H1 (cell line): ENCODE data around the gene CAMKK2. TPM values are rescaled to one million over a fixed set of nuclear protein-coding genes. Genes with fewer than 3 reads are reported as not detected.

Experiments
- CTCF ChIA-PET: fragments of 300-600 bp; sonication (Branson Sonifier 250); formaldehyde crosslinking; loops from one replicate; lab custom pipeline; 2021; ENCODE audit not compliant: partially characterized antibody; lab: Charles Lee
- POLR2A ChIA-PET: fragments of 300-600 bp; sonication (Branson Sonifier 250); formaldehyde crosslinking; loops from one replicate; lab custom pipeline; 2021; ENCODE audit warnings: inconsistent platforms; ENCODE audit not compliant: partially characterized antibody; lab: Charles Lee
- DNase-seq, 2 experiments: peaks; one replicate each; pipeline versions ENCODE4 v3.0.0 to v3.0.0-alpha.2; 2010 to 2022; ENCODE audit warnings: low spot score in 2 of 2, low read depth in 1 of 2, mixed read lengths in 1 of 2
- FAIRE-seq: peaks from 2 replicates; lab custom pipeline; 2011; peaks lifted over from hg19 to GRCh38; lab: Jason Lieb, UNC
- H2AFZ ChIP-seq: 2 replicates; pipeline ENCODE4 v1.8.1; 2012; ENCODE audit warnings: low read length, inconsistent platforms
- H2AK5ac ChIP-seq: 2 replicates; pipeline ENCODE4 v1.6.1; 2013; ENCODE audit warnings: low read depth, low read length
- H2BK120ac ChIP-seq: replicated peaks from 2 replicates; pipeline ENCODE3; 2013; ENCODE audit warnings: low read depth, low read length, inconsistent platforms
- H2BK12ac ChIP-seq: 2 replicates; pipeline ENCODE4 v1.6.1; 2013; ENCODE audit warnings: low read depth, low read length
- H2BK15ac ChIP-seq: 2 replicates; pipeline ENCODE4 v1.6.1; 2013; ENCODE audit warnings: low read length
- H2BK20ac ChIP-seq: 2 replicates; pipeline ENCODE4 v1.6.1; 2013; ENCODE audit warnings: low read length
- H2BK5ac ChIP-seq: 2 replicates; pipeline ENCODE4 v1.6.1; 2013; ENCODE audit warnings: low read depth, low read length
- H3K14ac ChIP-seq: 2 replicates; pipeline ENCODE4 v1.6.1; 2013; ENCODE audit warnings: inconsistent platforms; ENCODE audit not compliant: insufficient read length
- H3K18ac ChIP-seq: 2 replicates; pipeline ENCODE4 v1.6.1; 2013; ENCODE audit warnings: low read length; ENCODE audit errors: extremely low read depth
- H3K23ac ChIP-seq: 2 replicates; pipeline ENCODE4 v1.6.1; 2013; ENCODE audit warnings: inconsistent platforms; ENCODE audit not compliant: insufficient read length
- H3K23me2 ChIP-seq: 2 replicates; pipeline ENCODE4 v1.6.1; 2013; ENCODE audit warnings: low read depth, low read length
- H3K27ac ChIP-seq: 2 replicates; pipeline ENCODE4 v1.6.1; 2011; ENCODE audit warnings: low read depth, low read length, inconsistent platforms
- H3K27me3 ChIP-seq, 4 experiments: replicated peaks in 1 of 4; 1 replicate in 1 of 4; 2 replicates in 3 of 4; pipeline versions ENCODE4 v1.6.1 to v1.8.1; 2011 to 2013; ENCODE audit warnings: low read length in 3 of 4, mild to moderate bottlenecking in 3 of 4, inconsistent platforms in 2 of 4, mixed read lengths in 2 of 4, moderate library complexity in 1 of 4; ENCODE audit not compliant: control insufficient read depth in 3 of 4, insufficient read depth in 3 of 4; ENCODE audit errors: extremely low read depth in 1 of 4
- H3K36me3 ChIP-seq, 4 experiments: 2 replicates each; pipeline versions ENCODE4 v1.6.1 to v1.8.1; 2011 to 2013; ENCODE audit warnings: mild to moderate bottlenecking in 4 of 4, low read length in 3 of 4, moderate library complexity in 2 of 4, control low read depth in 1 of 4, inconsistent platforms in 1 of 4; ENCODE audit not compliant: insufficient read depth in 4 of 4, control insufficient read depth in 2 of 4
- H3K4ac ChIP-seq: replicated peaks from 2 replicates; pipeline ENCODE3; 2013; ENCODE audit warnings: low read length, low read depth, mixed read lengths, inconsistent platforms; ENCODE audit not compliant: insufficient read length
- H3K4me1 ChIP-seq, 4 experiments: replicated peaks in 1 of 4; 1 replicate in 1 of 4; 2 replicates in 3 of 4; pipeline versions ENCODE4 v1.6.1 to v1.8.1; 2011 to 2013; ENCODE audit warnings: low read length in 3 of 4, inconsistent platforms in 2 of 4, mixed read lengths in 1 of 4; ENCODE audit not compliant: insufficient read depth in 4 of 4, control insufficient read depth in 3 of 4
- H3K4me2 ChIP-seq, 2 experiments: 2 replicates each; pipeline versions ENCODE4 v1.6.1 to v1.8.1; 2011 to 2013; ENCODE audit warnings: low read depth in 2 of 2, low read length in 2 of 2, control low read depth in 1 of 2, inconsistent platforms in 1 of 2, mild to moderate bottlenecking in 1 of 2; ENCODE audit not compliant: insufficient read depth in 1 of 2
- H3K4me3 ChIP-seq, 4 experiments: fragments of 200-600, 300-600 bp in 1 of 4; sonication (generic), shearing (Covaris generic), sonication (Bioruptor Twin) in 1 of 4; 2 replicates each; pipeline versions ENCODE4 v1.5.1 to v1.8.1; 2011 to 2016; ENCODE audit warnings: low read length in 4 of 4, low read depth in 3 of 4, control low read depth in 2 of 4, inconsistent platforms in 2 of 4, mild to moderate bottlenecking in 2 of 4, mixed read lengths in 1 of 4, moderate library complexity in 1 of 4; ENCODE audit not compliant: insufficient read depth in 2 of 4; ENCODE audit errors: extremely low read depth in 1 of 4
- H3K56ac ChIP-seq: replicated peaks from 2 replicates; pipeline ENCODE3; 2013; ENCODE audit warnings: low read depth, mild to moderate bottlenecking, mixed read lengths, low read length, inconsistent platforms; ENCODE audit not compliant: insufficient read length
- H3K79me1 ChIP-seq: 2 replicates; pipeline ENCODE4 v1.6.1; 2013; ENCODE audit warnings: low read depth, low read length, control low read depth
- H3K79me2 ChIP-seq, 2 experiments: 2 replicates each; pipeline versions ENCODE4 v1.6.1 to v1.8.1; 2012 to 2013; ENCODE audit warnings: low read length in 2 of 2, mild to moderate bottlenecking in 2 of 2, inconsistent platforms in 1 of 2; ENCODE audit not compliant: insufficient read depth in 2 of 2, control insufficient read depth in 1 of 2
- H3K9ac ChIP-seq, 4 experiments: replicated peaks in 1 of 4; 1 replicate in 1 of 4; 2 replicates in 3 of 4; pipeline versions ENCODE4 v1.6.1 to v1.8.1; 2011 to 2013; ENCODE audit warnings: low read depth in 3 of 4, low read length in 3 of 4, control low read depth in 2 of 4, mild to moderate bottlenecking in 2 of 4, moderate library complexity in 2 of 4, inconsistent platforms in 1 of 4; ENCODE audit errors: extremely low read depth in 1 of 4
- H3K9me3 ChIP-seq, 2 experiments: 2 replicates each; pipeline versions ENCODE4 v1.6.1 to v1.8.1; 2012 to 2013; ENCODE audit warnings: mild to moderate bottlenecking in 2 of 2, moderate library complexity in 2 of 2, control low read depth in 1 of 2, inconsistent platforms in 1 of 2, low read depth in 1 of 2, low read length in 1 of 2, mixed read lengths in 1 of 2; ENCODE audit not compliant: insufficient read depth in 2 of 2
- H4K20me1 ChIP-seq, 2 experiments: replicated peaks in 1 of 2; 2 replicates each; pipeline versions ENCODE3 to v1.8.1; 2011 to 2013; ENCODE audit warnings: inconsistent platforms in 2 of 2, low read length in 2 of 2, mild to moderate bottlenecking in 1 of 2; ENCODE audit not compliant: insufficient read depth in 2 of 2, control insufficient read depth in 1 of 2
- H4K5ac ChIP-seq: 2 replicates; pipeline ENCODE4 v1.6.1; 2013; ENCODE audit warnings: low read length, low read depth, mixed read lengths, inconsistent platforms; ENCODE audit not compliant: insufficient read length
- H4K8ac ChIP-seq: 2 replicates; pipeline ENCODE4 v1.8.0; 2013; ENCODE audit warnings: mild to moderate bottlenecking, moderate library complexity, low read length, inconsistent platforms; ENCODE audit not compliant: insufficient read depth; ENCODE audit errors: extremely low read depth
- H4K91ac ChIP-seq: replicated peaks from 2 replicates; pipeline ENCODE3; 2013; ENCODE audit warnings: low read length, mixed read lengths, inconsistent platforms; ENCODE audit not compliant: insufficient read length
- PHF8 ChIP-seq: fragments of 200-600 bp; sonication (generic); conservative IDR thresholded peaks from 2 replicates; pipeline ENCODE4 v1.7.1; 2012; ENCODE audit warnings: low read depth, mild to moderate bottlenecking, inconsistent platforms, low read length, moderate library complexity
- TAF7 ChIP-seq: optimal IDR thresholded peaks from 2 replicates; pipeline ENCODE3; 2011; ENCODE audit warnings: low read depth, mild to moderate bottlenecking, inconsistent platforms, low read length, moderate library complexity, borderline replicate concordance
- WGBS, 2 experiments: shearing (Covaris generic) in 1 of 2; methylation state at CpG; one replicate each; pipeline versions ENCODE4 v1.1.6 to v1.1.7; 2013 to 2015; ENCODE audit warnings: low lambda C conversion rate in 2 of 2, mixed read lengths in 2 of 2, inconsistent platforms in 1 of 2, low coverage in 1 of 2, missing lambda C conversion rate in 1 of 2; ENCODE audit not compliant: insufficient replicate concordance in 2 of 2, insufficient coverage in 1 of 2, insufficient read length in 1 of 2; ENCODE audit errors: extremely low coverage in 1 of 2, missing lambda C conversion rate in 1 of 2; 5-methylcytosine and 5-hydroxymethylcytosine counted together
- polyA plus RNA-seq, 7 experiments: library from polyadenylated mRNA; depleted of rRNA in 3 of 7; stranded (reverse) in 5 of 7; unstranded in 2 of 7; fragments of >200 nt in 5 of 7; fragments of 200-250 nt in 2 of 7; gene quantifications; 1 replicate in 5 of 7; 2 replicates in 1 of 7; 4 replicates in 1 of 7; pipeline versions ENCODE4 v1.2.1 to v1.2.3, GENCODE V29; 2011 to 2013; ENCODE audit warnings: missing spikeins in 2 of 7, mixed read lengths in 2 of 7
- total RNA-seq: library from RNA; stranded (reverse); fragmentation: NEBNext Ultra II Directional; extraction: Animal tissue kit (Norgen Biotek cat#: 25700); gene quantifications from 2 replicates; pipeline ENCODE4 v1.2.1, GENCODE V29; 2021

Gene CAMKK2
- total and polyA plus RNA-seq, 2 of the 8 experiments (the other 6 are each of a cell fraction or from before 2014, with no cell fraction given): 29.6 to 30.6 TPM

DNA sequence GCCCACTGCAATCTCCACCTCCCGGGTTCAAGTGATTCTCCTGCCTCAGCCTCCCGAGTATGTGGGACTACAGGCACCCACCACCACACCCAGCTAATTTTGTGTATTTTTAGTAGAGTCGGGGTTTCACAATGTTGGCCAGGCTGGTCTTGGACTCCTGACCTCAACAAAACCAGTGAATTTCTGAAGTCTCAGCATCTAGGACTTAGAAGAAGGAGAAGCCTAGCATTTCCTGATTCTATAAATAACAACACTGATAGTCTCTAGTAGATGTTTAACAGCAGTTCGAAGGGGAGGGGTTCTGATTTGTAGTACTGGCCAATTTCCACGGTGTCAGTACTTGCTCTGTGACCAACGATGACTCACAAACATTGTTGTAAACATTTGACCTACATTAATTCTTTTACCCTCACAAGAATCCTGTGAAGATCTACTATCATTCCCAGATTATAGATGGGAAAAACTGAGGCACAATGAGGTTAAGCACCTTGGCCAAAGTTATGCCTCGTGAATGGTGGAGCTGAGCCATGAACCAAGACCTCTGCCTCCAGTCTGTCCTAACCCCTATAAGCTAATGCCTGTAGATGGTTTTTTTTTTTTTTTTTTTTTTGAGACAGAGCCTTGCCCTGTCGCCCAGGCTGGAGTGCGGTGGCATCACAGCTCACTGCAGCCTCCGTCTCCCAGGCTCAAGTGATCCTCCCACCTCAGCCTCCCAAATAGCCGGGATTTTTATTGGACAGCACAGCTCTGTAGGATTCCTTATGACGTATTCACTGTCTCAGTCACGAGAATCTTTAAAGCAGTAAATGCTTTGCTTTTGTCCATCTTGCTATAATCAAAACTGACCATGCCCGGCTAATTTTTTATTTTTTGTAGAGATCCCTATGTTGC, 81.4 kb downstream of the CAMKK2 start:
- H4K8ac ChIP-seq: no peak overlapping the region
- no peak overlapping the region for H2AFZ ChIP-seq
- POLR2A ChIA-PET: interaction anchor here (2.0 kb wide), 1 partner anchor 9 kb away, joined by 12 read pairs; no protein-coding TSS in a partner anchor
- H3K27ac ChIP-seq: no peak overlapping the region
- H3K4ac ChIP-seq: no peak overlapping the region
- 88% methylated on average over 11 of the region's 14 CpGs; no CpG with 5 or more reads in 1 of the 2 experiments for WGBS, 2 experiments
- no peak overlapping the region for H3K56ac ChIP-seq
- H4K91ac ChIP-seq: no peak overlapping the region
- H3K36me3 ChIP-seq: no peaks in the 10 kb centered on the region
- H3K23ac ChIP-seq: no peak overlapping the region
- H3K27me3 ChIP-seq: no peaks in the 10 kb centered on the region
- no peak overlapping the region for H4K5ac ChIP-seq
- no peak overlapping the region for H2BK12ac ChIP-seq
- H3K9ac ChIP-seq: no peak overlapping the region
- no peak overlapping the region for H3K4me2 ChIP-seq
- DNase-seq (no peak), FAIRE-seq (no peak)
- no peaks in the 10 kb centered on the region for H3K79me1 ChIP-seq
- no peak overlapping the region for H2BK15ac ChIP-seq
- H3K79me2 ChIP-seq: no peaks in the 10 kb centered on the region
- CTCF ChIA-PET: interaction anchor here (1.1 to 1.7 kb wide), 2 partner anchors 25 to 154 kb away, joined by 4 to 6 read pairs; no protein-coding TSS in a partner anchor
- peaks cover 6% of the 10 kb centered on the region; the same call in 1 of the 2 replicates for H3K23me2 ChIP-seq
- no peaks in the 10 kb centered on the region for H3K9me3 ChIP-seq
- peaks cover 0 to 4% (median 0%) of the 10 kb centered on the region in 4 experiments; a peak in 3 of 7 replicates for H3K4me1 ChIP-seq
- H2BK20ac ChIP-seq: no peak overlapping the region
- H3K4me3 ChIP-seq: no peak overlapping the region
- H2BK5ac ChIP-seq: no peak overlapping the region
- no peak overlapping the region for H3K18ac ChIP-seq
- H3K14ac ChIP-seq: no peak overlapping the region
- H2BK120ac ChIP-seq: no peak overlapping the region
- H2AK5ac ChIP-seq: no peak overlapping the region
- no peaks in the 10 kb centered on the region for H4K20me1 ChIP-seq
- TF ChIP-seq PHF8 (no peak), TAF7 (no peak)
